HCT116 (cell line): ENCODE measurements around the gene BRD2. TPM values are rescaled to one million over a fixed set of nuclear protein-coding genes. Genes with fewer than 3 reads are reported as not detected.

Source experiments
- ATAC-seq: fragments of 200-7000 bp; cut with Tn5 transposase; 2 replicates; pipeline ENCODE4 v1.9.1; 2020; ENCODE audit warnings: mild to moderate bottlenecking, moderate library complexity
- BruUV-seq: library from RNA; stranded (reverse); fragments of 400-500 nt; replicated peaks from 2 replicates; lab custom pipeline; 2021; lab: Mats Ljungman, UMichigan
- CTCF ChIA-PET: fragments of 300-600 bp; sonication (Branson Sonifier 250); formaldehyde crosslinking; loops from one replicate; lab custom pipeline; 2021; ENCODE audit warnings: antibody characterized with exemption; lab: Charles Lee
- POLR2A ChIA-PET: fragments of 300-600, 350-600 bp; sonication (Branson Sonifier 250); formaldehyde crosslinking; loops from one replicate; lab custom pipeline; 2021; ENCODE audit warnings: antibody characterized with exemption; lab: Charles Lee
- RAD21 ChIA-PET, 2 experiments: fragments of 300-600 bp; sonication (Branson Sonifier 250); formaldehyde crosslinking; loops; one replicate each; lab custom pipeline; 2023; ENCODE audit warnings: low total read pairs in 2 of 2; ENCODE audit not compliant: uncharacterized antibody in 2 of 2, unreplicated experiment in 2 of 2, low non-redundant PET in 1 of 2; lab: Charles Lee
- DNase-seq: peaks from one replicate; pipeline ENCODE4 v3.0.0-alpha.2; 2010; ENCODE audit warnings: low read depth, low spot score
- H2AFZ ChIP-seq: fragments of 200-600 bp; shearing (Covaris generic), sonication (generic); 2 replicates; pipeline ENCODE4 v1.6.1; 2017; ENCODE audit warnings: low read depth, mixed run types, mixed read lengths, antibody characterized with exemption, low read length; ENCODE audit not compliant: poor library complexity, severe bottlenecking
- H3K27ac ChIP-seq: 2 replicates; pipeline ENCODE4 v1.5.1; 2012; ENCODE audit warnings: low read depth, low read length
- H3K27me3 ChIP-seq: fragments of 200-600 bp; sonication (generic); 2 replicates; pipeline ENCODE4 v1.6.1; 2016; ENCODE audit warnings: mixed run types, low read length, mixed read lengths; ENCODE audit not compliant: insufficient read depth
- H3K36me3 ChIP-seq, 2 experiments: fragments of 200-500 bp in 1 of 2; fragments of 200-600 bp in 1 of 2; sonication (Bioruptor generic) in 1 of 2; sonication (generic) in 1 of 2; 2 replicates each; pipeline versions ENCODE4 v1.5.1 to v1.6.1; 2014 to 2016; ENCODE audit warnings: low read length in 2 of 2, inconsistent platforms in 1 of 2, mixed read lengths in 1 of 2, mixed run types in 1 of 2; ENCODE audit not compliant: insufficient read depth in 2 of 2, control insufficient read depth in 1 of 2
- H3K4me1 ChIP-seq, 2 experiments: fragments of 200-600 bp in 1 of 2; sonication (generic) in 1 of 2; 2 replicates each; pipeline versions ENCODE4 v1.5.1 to v1.6.1; 2012 to 2017; ENCODE audit warnings: low read length in 2 of 2, inconsistent platforms in 1 of 2, mild to moderate bottlenecking in 1 of 2, mixed read lengths in 1 of 2, mixed run types in 1 of 2, moderate library complexity in 1 of 2; ENCODE audit not compliant: insufficient read depth in 2 of 2, control insufficient read depth in 1 of 2
- H3K4me2 ChIP-seq: fragments of 200-600 bp; sonication (generic); 2 replicates; pipeline ENCODE4 v1.6.1; 2017; ENCODE audit warnings: mixed run types, low read length, mixed read lengths
- H3K4me3 ChIP-seq, 2 experiments: fragments of 200-600 bp in 1 of 2; sonication (generic) in 1 of 2; replicated peaks in 1 of 2; 2 replicates each; pipeline ENCODE4 v1.5.1; 2011 to 2016; ENCODE audit warnings: low read length in 2 of 2, control low read depth in 1 of 2, low read depth in 1 of 2, mild to moderate bottlenecking in 1 of 2, mixed read lengths in 1 of 2, mixed run types in 1 of 2
- H3K79me2 ChIP-seq: fragments of 200-600 bp; sonication (generic); 2 replicates; pipeline ENCODE4 v1.6.1; 2017; ENCODE audit warnings: mild to moderate bottlenecking, mixed run types, low read length, moderate library complexity, mixed read lengths; ENCODE audit not compliant: insufficient read depth
- H3K9ac ChIP-seq: fragments of 200-600 bp; sonication (generic); 2 replicates; pipeline ENCODE4 v1.6.1; 2016; ENCODE audit warnings: low read length, mixed read lengths
- H3K9me2 ChIP-seq: fragments of 200-600 bp; sonication (generic), shearing (Covaris generic); 2 replicates; pipeline ENCODE4 v1.6.1; 2017; ENCODE audit warnings: mixed run types, mild to moderate bottlenecking, moderate library complexity; ENCODE audit not compliant: insufficient read depth
- H3K9me3 ChIP-seq, 2 experiments: fragments of 200-500 bp in 1 of 2; fragments of 200-600 bp in 1 of 2; sonication (Bioruptor generic) in 1 of 2; sonication (generic) in 1 of 2; 2 replicates each; pipeline ENCODE4 v1.6.1; 2014 to 2017; ENCODE audit warnings: low read length in 2 of 2, mixed read lengths in 2 of 2, inconsistent platforms in 1 of 2, low read depth in 1 of 2, mild to moderate bottlenecking in 1 of 2, mixed run types in 1 of 2, moderate library complexity in 1 of 2; ENCODE audit not compliant: control insufficient read depth in 1 of 2, insufficient read depth in 1 of 2
- H4K20me1 ChIP-seq: fragments of 200-600 bp; sonication (generic), shearing (Covaris generic); 2 replicates; pipeline ENCODE4 v1.6.1; 2017; ENCODE audit warnings: mixed run types, mild to moderate bottlenecking, moderate library complexity; ENCODE audit not compliant: insufficient read depth
- ATF3 ChIP-seq: IDR thresholded peaks from 2 replicates; pipeline ENCODE4 v1.6.1; 2012
- CBX3 ChIP-seq: IDR thresholded peaks from 2 replicates; pipeline ENCODE4 v1.6.1; 2012; ENCODE audit warnings: low read depth
- SP1 ChIP-seq: IDR thresholded peaks from 2 replicates; pipeline ENCODE4 v1.6.1; 2012; ENCODE audit warnings: low read depth
- intact Hi-C: fragments of 100-400 bp; cut with micrococcal nuclease; formaldehyde crosslinking; loops from 2 replicates; pipeline ENCODE4 v1.10.0; 2022
- total RNA-seq: library from RNA; stranded (reverse); gene quantifications from one replicate; pipeline ENCODE4 v1.2.1, GENCODE V29; 2021; ENCODE audit not compliant: unreplicated experiment
- TF ChIP-seq, protein P1 (sequence below), 3 experiments: fragments of 200-600 bp in 1 of 3; sonication (generic) in 1 of 3; IDR thresholded peaks in 2 of 3; conservative IDR thresholded peaks in 1 of 3; 2 replicates each; pipeline ENCODE4 v1.5.1; 2012 to 2017; ENCODE audit warnings: low read depth in 2 of 3, low read length in 2 of 3, antibody characterized with exemption in 1 of 3, borderline replicate concordance in 1 of 3, control low read depth in 1 of 3, mild to moderate bottlenecking in 1 of 3, mixed read lengths in 1 of 3, mixed run types in 1 of 3, moderate library complexity in 1 of 3; ENCODE audit not compliant: insufficient read depth in 1 of 3

BRD2 gene
- total RNA-seq, 1 experiment from 2014 or later: 260 TPM

DNA sequence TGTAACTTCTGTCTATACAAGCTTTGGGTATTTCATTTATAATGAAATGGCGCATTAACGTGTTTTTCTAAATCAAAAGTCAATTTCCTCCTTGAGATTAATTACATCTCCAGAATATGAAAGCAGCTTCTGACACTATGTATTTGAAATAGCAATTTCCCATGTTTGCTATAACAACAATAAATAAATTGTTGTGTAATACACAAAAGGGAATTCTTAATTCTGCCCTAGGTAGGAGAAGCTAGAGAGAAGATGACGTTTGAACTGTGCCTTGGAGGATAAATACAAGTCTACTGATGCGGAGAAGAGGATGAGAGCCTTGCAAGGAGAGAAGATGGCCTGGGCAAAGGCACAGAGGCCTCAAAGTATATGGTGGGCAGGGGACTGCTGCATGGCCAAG is 48.6 kb downstream of the BRD2 start:
- Histone ChIP-seq H3K27me3 (peaks cover 8% of the 10 kb centered on the region; the same call in 1 of the 2 replicates), H3K4me3 (no peak overlapping the region), H3K27ac (no peak overlapping the region), H2AFZ (no peak overlapping the region), H3K9ac (no peak overlapping the region), H4K20me1 (no peaks in the 10 kb centered on the region), H3K79me2 (no peaks in the 10 kb centered on the region), H3K9me3 (no peaks in the 10 kb centered on the region), H3K4me1 (peaks cover 0 to 3% of the 10 kb centered on the region in 2 experiments; a peak in 1 of 4 replicates), H3K4me2 (no peak overlapping the region), H3K36me3 (no peaks in the 10 kb centered on the region), H3K9me2 (no peaks in the 10 kb centered on the region)
- intact Hi-C loops: no loop called here
- TF ChIP-seq CBX3: no peak
- ChIA-PET CTCF (interaction anchor here (0.7 to 4.3 kb wide), 4 partner anchors 12 to 232 kb away, joined by 3 to 23 read pairs (median 4); partner anchors contain the start of gene HLA-DPB1), RAD21 (no interaction called here), POLR2A (no interaction called here)
- DNase-seq (no peak), ATAC-seq (no peak)
- no TSS peak for BruUV-seq

- RAD21 ChIA-PET: no interaction called here
- POLR2A ChIA-PET: no interaction called here
Measured at GRCh38 chr6:33017694-33018353, 49.4 kb downstream of the BRD2 start.

More at GRCh38 chr6:33017694-33018353, 49.4 kb downstream of the BRD2 start:
- intact Hi-C loops: no loop called here
- no TSS peak for BruUV-seq
- no peak for TF ChIP-seq ATF3
- TF ChIP-seq, protein P1, sequence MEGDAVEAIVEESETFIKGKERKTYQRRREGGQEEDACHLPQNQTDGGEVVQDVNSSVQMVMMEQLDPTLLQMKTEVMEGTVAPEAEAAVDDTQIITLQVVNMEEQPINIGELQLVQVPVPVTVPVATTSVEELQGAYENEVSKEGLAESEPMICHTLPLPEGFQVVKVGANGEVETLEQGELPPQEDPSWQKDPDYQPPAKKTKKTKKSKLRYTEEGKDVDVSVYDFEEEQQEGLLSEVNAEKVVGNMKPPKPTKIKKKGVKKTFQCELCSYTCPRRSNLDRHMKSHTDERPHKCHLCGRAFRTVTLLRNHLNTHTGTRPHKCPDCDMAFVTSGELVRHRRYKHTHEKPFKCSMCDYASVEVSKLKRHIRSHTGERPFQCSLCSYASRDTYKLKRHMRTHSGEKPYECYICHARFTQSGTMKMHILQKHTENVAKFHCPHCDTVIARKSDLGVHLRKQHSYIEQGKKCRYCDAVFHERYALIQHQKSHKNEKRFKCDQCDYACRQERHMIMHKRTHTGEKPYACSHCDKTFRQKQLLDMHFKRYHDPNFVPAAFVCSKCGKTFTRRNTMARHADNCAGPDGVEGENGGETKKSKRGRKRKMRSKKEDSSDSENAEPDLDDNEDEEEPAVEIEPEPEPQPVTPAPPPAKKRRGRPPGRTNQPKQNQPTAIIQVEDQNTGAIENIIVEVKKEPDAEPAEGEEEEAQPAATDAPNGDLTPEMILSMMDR (IDR thresholded peaks at IDR 0.05 in 2 of 3, conservative IDR thresholded peaks at IDR 0.05 in 1 of 3; ENCODE audit: borderline replicate concordance in 1 of 3, insufficient read depth in 1 of 3, low read depth in 2 of 3, low read length in 2 of 3): no peak
- no peak for TF ChIP-seq SP1
- no peak overlapping the region for H3K9ac ChIP-seq
- H3K4me2 ChIP-seq: no peak overlapping the region
- CTCF ChIA-PET: interaction anchor here (1.5 kb wide), 1 partner anchor 32 kb away, joined by 3 read pairs; no protein-coding TSS in a partner anchor
- H3K4me1 ChIP-seq: peaks cover 0 to 3% of the 10 kb centered on the region in 2 experiments; a peak in 1 of 4 replicates
- H3K36me3 ChIP-seq: no peaks in the 10 kb centered on the region
- H3K79me2 ChIP-seq: no peaks in the 10 kb centered on the region
- no peaks in the 10 kb centered on the region for H3K9me2 ChIP-seq
- H2AFZ ChIP-seq: no peak overlapping the region
- DNase-seq: no peak
- H3K4me3 ChIP-seq: no peak overlapping the region
- H4K20me1 ChIP-seq: no peaks in the 10 kb centered on the region
- peaks cover 8% of the 10 kb centered on the region; the same call in 1 of the 2 replicates for H3K27me3 ChIP-seq
- ATAC-seq: no peak
- no peak overlapping the region for H3K27ac ChIP-seq
- no peaks in the 10 kb centered on the region for H3K9me3 ChIP-seq
